GM21526 (cell line): ENCODE measurements around the gene OGFR.

Source experiments
- ATAC-seq: cut with Tn5 transposase; IDR thresholded peaks from one replicate; pipeline ENCODE4 v1.9.1; 2021; ENCODE audit warnings: moderate library complexity; ENCODE audit not compliant: unreplicated experiment, low FRiP score

Gene OGFR

DNA sequence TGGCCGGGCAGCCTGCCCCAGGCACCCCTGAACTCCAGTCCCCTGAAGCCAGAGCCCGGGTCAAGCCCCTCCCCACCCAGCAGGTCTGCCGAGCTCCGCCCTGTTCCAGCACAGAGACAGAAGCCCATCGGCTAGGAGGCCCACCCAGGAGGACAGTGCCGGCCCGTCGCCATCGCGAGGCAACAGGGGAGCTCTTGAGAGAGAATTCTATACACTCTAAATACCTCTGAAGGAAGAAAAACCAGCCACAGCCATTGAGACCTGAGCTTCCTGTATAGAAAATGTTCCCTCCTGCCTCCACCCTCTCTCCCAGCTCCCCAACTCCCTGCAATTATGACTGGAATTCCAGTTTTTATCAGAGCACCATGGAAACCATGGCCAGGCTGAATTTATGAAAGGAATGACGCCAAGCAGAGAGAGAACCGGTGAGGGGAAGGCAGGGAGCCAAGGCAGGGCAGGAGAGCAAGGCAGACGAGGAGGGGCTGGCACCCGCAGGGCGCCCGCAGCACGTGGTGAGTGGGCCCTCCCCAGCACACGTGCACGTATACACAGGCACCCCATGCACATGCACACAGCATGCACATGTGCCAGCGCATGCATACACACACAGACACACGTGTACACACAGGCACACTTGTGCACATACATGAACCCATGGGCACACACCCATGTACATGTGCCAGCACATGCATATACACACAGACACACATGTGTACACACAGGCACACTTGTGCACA, 35.9 kb upstream of the OGFR start:
- no peak for ATAC-seq

DNA sequence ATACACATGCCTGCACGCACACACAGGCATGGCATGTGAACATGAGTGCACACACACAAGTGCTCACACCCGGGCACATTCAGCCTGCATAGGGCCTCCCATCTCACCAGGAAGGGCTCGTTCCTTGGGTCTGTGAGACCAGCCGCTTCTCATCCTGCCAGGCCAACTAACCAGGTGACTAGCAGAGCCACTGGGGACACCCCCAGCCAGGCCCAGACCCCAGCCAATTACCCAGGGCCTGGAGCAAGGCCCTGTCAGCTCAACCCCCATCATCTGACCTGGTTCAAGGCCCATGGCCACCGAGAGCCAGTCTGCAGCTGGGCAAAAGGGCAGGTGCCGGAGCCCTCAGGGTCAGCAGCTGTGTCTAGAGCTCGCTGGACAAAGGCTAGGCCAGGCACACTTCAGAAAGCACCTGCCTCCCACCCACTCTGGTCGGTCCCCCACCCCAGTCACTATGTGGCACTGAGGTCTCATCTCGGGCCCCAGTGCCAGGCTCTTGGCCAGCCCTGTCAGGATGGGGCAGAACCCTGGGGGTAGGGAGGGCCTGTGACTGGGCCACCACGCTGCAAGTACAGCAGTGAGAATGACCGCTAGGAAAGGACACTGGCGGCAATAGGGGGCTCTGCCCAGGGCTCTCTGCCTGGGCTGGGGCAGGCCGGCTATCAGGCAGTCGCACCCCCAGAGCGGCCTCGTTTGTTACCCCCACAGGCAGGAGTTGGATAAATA, 35.1 kb upstream of the OGFR start:
- ATAC-seq, result no peak

DNA sequence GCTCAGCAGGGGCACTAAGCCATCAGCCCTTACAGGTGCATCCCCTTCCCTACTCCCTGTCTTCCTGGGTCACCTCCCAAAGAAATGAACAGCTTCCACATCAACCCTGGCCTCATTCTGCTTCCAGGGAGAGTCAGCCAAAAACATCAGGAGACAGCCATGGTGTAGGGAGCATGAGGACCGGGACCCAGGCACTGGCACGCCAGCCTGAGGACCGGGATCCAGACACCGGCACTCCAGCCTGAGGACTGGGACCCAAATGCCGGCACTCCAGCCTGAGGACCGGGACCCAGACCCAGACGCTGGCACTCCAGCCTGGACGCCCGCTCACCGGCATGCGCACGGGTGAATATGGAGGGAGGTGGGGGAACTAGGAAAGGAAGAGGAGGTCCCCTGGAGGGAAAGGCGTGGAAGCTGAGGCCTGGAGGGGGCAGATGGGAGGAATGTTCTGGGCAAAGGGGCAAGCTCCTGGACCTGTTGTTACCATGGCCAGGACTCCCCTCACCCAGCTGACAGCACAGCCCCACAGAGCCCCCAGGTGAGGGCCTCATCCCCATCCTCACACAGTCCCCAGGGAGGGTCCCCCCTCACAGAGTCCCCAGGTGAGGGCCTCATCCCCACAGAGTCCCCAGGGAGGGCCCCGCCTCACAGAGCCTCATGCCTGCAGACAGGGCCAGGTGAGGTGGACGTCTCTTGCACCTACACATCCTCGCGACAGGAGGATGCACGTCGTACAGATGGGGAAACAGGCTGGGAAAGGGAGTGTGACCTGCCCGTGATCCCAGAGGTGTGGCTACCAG, 34.3 kb upstream of the OGFR start:
- no peak for ATAC-seq

DNA sequence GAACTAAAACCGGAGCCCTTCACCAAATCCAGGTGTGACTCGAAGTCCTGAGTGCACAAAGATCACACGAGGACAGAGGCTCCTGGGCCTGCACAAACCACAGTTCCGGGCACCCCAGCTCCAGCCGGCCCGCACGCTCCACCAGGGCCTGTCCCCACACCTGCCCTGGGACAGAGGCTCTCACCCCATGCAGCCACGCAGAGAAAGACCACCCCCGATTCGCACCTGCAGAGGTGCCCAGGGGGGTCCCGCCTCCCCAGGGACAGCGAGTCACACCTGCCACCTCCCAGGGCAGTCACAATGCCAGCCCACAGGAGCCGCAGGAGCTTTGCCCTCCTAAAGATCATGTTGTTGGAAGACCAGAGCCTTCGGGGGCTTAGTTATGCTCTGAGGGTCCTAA, 33.7 kb upstream of the OGFR start:
- no peak for ATAC-seq

DNA sequence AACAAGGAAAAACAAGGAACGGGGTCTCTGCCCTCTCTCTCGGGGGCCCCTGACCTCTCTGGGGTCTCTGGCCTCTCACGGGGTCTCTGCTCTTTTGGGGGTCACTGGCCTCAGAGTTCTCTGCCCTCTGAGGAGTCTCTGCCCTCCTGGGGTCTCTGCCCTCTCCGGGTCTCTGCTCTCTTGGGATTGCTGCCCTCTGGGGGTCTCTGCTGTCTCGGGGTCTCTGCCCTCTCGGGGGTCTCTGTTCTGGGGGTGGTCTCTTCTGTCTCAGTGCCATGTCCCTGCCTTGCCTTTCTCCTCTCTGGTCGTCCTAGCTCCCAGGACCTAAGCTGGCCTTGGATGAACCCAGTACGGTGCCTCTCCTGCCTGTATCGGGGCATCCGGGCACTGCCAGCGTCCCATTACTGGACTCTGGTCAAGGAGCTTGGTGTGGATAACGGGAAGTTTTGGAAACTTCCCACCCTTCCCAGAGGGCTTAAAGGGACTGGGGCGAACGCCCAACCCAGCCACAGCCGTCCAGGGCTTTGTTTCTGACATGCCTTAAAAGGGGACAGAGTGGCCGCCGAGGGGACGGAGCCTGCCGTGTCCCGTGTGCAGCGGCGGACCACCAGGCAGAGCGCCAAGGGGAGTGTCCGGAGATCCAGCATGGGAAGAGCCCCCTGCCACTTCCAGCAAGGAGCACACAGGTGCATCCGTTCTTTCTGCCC, 33.1 kb upstream of the OGFR start:
- no peak for ATAC-seq

DNA sequence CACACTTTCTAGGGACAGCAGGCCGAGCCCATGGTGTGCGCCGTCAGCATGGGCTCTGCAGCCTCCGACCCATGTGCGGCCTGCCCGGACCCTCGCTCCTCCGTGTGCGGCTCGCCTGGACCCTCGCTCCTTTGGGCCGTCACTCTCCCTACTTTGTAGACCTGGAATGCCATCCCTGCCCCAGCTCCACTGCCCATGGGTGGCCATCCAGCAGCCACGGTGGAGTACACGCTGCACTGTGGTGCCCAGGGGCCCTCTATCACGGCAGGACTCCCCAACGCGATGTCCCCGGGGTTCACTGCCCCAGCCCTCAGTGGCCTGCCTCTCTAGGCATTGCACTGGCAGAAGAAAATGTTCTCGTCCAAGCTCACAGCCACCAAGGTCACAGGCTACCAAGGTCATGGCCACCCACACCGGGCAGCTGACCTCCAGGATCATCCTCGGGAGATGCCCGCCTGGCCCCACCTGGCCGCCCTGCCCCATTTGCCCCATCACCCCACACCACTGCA, 32.5 kb upstream of the OGFR start:
- no peak for ATAC-seq

DNA sequence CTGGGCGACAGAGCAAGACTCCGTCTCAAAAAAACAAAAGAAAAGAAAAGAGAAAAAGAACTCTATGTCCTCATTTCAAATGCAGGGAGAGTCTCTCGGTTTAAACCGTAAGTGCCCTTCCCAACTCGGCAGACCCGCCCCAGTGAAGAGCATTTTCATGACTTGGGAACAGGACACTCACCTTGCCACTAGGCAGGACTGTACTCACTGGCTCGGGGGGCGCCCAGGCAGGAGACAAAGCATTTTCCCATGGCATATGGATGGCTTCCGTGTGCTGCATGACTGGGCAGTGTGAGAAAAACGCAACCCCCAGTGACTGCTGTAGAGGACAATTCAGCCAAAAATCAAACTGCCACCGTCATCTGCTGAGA, 32.0 kb upstream of the OGFR start:
- ATAC-seq, result no peak

DNA sequence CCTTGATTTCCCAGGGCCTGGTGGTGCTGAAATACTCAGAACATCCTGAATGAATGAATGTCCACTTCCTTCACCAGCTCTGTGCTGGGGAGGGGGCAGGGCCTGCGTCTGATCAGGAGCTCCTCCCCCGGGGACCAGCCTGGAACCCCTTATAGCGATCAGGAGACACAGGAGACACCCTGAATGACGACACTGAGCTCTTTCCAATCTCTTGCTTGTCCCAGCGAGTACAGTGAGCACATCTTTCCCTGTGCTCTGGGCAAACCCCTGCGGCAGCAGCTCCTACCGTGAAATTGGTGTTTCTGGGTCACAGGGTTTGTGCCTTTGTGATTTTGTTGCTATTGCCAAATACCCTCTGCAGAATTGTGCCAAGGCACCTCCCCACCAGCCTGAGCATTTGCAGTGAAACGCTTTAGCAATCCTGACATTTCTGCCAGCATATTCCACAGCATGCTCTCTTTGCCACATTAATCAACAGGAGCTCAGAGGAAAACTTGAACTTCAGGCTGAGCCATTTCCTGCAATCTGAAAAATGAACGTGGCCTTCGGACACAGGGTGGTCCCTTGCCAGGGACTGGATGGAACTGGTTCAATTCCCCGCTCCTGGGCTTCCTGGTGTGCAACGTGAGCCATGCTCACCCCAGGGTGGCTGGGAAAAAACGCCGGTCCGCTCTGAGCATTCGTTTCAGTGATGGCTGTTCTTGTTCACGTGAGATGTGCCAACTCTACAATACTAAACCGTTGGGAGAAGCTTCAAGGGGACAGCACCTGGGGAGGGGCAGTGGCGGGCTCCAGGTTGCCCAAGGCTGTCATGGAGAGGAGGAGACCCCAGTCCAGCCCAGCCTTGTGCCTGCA, 31.4 kb upstream of the OGFR start:
- ATAC-seq, result no peak

DNA sequence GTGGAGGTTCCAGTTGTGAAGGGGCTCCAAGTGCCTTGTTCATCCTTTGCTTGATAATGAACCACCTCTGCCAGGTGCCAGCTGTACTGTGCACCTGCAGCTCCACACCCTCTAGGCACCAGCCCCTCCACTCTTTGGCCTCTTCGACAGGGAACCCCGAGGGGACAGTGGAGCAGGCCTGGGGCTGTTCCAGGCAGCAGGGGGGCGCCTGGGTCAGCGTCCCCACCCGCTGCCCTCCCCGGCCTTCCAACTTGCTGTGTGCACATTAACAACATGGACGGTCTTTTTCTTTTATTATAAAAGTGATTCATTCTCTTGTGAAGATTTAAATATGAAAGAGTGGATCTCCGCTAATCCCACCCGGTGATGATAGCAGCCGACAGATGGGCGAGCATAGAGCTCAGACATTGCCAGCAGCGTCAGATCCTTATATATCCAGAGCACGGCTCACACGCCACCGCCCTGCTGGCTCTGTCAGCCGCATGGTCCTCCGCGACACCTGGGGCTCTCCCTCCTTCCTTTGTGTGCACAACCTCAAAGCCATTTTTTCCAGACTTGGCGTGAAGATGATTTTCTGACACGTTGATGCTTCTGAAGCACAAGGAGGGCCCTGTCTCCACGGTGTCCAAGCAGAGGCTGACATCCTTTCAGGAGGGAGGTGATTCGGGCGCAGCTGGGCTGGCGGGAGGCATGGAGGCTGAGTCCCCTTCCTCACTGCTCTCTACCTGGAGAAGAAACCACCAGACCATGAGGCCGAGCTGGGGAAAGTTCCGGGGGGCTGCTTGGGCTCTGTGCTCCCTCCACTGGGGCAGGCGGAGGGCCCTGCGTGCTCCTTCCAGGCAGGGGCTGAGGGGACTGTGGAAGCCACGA, 30.6 kb upstream of the OGFR start:
- ATAC-seq, result no peak

DNA sequence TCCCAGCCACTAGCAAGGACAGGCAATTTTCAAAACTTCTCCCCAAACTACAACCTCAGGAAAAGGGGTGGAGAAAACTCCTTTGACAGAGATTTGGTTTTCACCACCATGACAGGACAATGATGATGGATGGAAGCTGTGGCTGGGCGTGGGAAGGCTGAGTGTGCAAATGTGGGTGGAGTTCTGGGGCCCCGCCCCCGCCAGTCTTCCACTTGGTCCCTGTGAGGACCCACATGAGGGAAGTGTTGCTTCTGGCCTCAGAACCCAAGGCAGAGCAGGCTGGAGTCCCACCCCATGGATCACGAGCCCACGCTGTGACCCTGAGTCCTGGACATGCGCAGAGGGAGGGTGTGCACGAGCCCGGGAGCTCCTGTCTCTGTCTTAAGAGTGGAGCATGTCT, 29.9 kb upstream of the OGFR start:
- ATAC-seq, result no peak

DNA sequence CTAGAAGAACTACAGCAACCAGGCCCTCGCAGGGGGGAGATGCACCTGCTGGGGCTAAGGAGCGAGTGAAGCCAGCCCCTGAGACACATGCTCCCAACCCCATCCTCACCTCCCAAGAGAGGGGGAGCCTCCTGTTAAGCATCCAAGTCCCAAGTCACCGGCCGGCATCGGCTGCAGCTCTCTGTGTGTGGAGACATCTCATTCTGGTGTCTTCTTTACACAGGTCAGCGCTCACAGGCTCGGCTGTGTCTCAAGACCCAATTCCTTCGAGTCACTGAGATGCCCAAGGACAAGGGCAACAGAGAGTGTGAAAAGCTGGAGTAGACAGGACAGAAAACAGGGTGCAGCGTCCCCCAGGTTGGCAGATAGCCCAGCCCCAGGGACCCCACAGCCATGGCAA, 29.4 kb upstream of the OGFR start:
- ATAC-seq, result no peak

DNA sequence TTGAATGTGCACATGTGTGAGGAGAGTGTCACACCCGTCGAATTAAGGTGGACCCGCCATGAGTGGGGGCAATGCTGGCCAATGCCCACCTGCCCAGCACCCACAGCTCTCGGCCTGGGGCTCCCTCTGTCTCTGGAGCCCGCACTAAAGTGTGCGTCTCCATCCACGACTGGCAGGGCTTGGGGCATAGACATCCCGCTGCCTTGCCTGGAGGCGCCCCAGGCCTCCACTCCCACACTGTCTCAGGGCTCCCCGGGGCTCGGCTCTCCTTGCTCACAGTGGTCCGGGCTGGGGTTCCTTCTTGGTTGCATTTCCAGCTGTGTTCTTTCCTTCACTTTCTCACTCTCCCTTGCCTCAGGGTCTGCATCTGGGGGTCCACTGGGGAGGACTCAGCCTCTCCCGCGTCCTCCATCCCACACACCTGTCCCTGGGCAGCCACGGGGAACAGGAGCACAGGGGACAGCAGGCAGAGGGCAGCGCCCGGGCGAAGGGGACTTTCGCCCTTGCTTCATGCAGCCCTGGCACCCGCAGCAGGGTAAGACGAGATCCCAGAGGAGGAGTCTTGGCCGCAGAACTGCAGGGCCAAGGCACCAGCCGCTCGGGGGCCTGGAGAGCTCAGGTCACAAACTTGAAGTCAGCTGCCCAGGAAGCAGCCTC, 28.5 kb upstream of the OGFR start:
- no peak for ATAC-seq

DNA sequence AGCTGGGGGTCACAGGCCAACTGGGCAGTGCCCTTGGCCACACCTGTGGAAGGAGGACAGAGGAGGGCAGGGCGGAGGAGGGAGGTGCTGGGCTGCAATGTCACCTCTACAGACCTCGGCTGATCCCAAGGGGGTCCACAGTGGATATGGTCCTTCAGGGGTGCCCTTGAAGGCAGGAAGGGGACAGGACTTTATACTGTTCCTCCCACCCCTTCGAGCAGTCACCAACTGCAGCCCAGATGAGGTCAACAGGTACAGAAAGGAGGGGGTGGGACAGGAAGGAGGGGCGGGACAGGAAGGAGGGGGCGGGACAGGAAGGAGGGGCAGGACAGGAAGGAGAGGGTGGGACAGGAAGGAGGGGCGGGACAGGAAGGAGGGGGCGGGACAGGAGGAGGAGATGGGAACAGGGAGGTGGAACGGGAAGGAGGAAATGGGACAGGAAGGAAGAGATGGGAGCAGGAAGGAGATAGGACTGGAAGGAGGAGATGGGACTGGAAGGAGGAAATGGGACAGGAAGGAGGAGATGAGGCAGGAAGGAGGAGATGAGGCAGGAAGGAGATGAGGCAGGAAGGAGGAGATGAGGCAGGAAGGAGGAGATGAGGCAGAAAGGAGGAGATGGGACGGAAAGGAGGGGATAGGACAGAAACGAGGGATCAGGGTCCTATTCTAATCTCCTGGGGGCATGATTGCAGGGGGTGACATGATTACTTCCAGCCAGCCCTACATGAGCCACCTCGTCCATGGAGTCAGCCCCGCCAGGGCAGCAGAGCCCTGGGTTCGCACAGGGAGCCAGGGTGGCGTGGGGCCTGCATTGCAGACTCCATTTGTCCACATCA, 27.7 kb upstream of the OGFR start:
- no peak for ATAC-seq

DNA sequence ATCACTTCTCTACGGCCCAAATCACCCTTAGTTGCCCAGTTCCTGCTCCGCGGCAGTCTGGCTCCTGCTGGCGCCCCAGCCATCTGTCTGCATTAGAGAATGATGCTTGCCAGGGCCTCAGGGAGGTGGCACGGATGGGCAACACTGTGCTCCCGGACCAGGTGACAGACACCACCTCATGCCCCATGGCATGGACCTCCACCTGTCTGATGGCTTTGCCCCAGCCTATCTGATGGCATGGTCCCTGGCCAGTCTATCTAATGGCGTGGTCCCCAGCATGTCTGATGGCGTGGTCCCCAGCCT, 27.2 kb upstream of the OGFR start:
- no peak for ATAC-seq

DNA sequence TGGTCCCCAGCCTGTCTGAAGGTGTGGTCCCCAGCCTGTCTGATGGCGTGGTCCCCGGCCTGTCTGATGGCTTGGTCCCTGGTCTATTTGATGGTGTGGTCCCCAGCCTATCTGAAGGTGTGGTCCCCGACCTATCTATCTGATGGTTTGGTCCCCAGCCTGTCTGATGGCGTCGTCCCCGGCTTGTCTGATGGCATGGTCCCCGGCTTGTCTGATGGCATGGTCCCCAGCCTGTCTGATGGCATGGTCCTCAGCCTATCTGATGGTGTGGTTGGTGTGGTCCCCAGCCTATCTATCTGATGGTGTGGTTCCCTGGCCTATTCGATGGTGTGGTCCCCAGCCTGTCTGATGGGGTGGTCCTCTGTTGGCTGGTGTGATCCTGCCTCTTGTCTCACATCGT, 26.6 kb upstream of the OGFR start:
- ATAC-seq, result no peak

DNA sequence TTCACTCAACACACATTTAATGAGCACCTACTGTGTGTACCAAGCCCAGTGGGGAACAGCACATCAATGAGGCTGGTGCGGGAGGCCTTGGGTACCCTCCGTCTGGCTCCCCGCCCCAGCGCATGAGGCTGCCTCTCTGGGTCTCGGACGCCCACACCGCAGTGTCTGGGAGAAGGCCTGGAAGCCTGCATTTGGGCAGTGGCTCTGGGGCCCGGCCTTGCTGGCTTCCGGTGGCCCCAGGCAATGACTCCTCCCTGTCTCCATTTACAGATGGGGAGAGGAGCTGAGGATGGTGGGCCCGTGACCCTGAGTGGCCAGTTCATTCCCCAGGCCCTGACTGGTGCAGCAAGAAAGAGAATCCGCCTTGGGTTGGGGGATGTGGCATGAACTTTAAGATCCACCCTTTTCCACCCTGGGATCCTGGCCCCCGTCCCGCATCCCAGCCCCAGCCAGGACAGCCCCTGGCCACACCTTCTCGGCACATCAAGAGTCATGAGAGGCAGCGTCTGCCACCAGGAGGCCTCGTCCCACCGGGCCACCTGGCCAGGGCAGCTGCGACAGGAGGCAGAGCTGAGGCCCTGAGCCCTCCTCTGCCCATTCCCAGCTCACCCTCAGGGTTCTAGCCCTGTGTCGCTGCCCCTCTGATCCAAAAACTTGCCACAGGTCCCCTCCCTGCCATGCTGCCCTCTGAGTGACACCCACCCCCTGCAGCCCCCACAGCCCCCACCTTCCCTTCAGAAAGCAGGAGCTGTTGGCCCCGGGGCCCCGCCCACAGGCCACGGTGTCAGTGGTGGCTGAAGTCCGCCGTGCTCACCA, 25.8 kb upstream of the OGFR start:
- no peak for ATAC-seq

DNA sequence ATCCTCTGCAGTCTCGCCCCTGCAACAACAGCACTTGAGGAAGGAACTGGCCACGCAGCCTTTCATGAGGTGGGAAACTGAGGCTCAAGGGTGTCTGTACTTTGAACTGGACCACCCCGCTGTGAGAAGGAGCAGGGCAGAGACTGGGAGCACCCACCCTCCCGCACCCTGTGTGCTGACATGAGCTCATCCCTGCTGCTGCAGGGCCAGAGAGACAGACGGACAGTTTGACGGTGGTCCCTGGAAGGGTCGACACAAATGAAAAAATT, 25.3 kb upstream of the OGFR start:
- no peak for ATAC-seq
